Sigmoid colon (tissue), 4 donors: ENCODE data around the gene EVA1C.

Experiments
- CTCF ChIP-seq, 4 experiments: fragments of 450-650 bp in 3 of 4; fragments of 200-600 bp in 1 of 4; IDR thresholded peaks; one replicate each; pipeline ENCODE4 v1.5.1; 2016 to 2019; ENCODE audit warnings: antibody characterized with exemption in 4 of 4, mild to moderate bottlenecking in 3 of 4, moderate library complexity in 2 of 4
- EP300 ChIP-seq, 4 donors: sonication (generic); formaldehyde crosslinking; IDR thresholded peaks; one replicate each; pipeline ENCODE4 v1.6.1; 2017; ENCODE audit warnings: antibody characterized with exemption in 4 of 4
- POLR2A ChIP-seq, 2 donors: fragments of 450-650 bp; IDR thresholded peaks; one replicate each; pipeline ENCODE4 v1.6.1; 2016; ENCODE audit warnings: antibody characterized with exemption in 2 of 2, mild to moderate bottlenecking in 2 of 2, moderate library complexity in 2 of 2

- no peak for TF ChIP-seq EP300 (IDR thresholded peaks at IDR 0.05)
- no peak for TF ChIP-seq POLR2A (IDR thresholded peaks at IDR 0.05)
- peak in 2 of 4 experiments; percentile 15 to 23 for TF ChIP-seq CTCF (IDR thresholded peaks at IDR 0.05)
Measured at GRCh38 chr21:32414579-32415358, 2.3 kb downstream of the EVA1C start.
